Measurements from ENCODE around the gene RNF123.

- no peak for TF ChIP-seq SIN3A (IDR thresholded peaks at IDR 0.05; ENCODE audit: borderline replicate concordance, insufficient read depth, low read length)
- TF ChIP-seq TAF1 (IDR thresholded peaks at IDR 0.05; ENCODE audit: borderline replicate concordance, insufficient read depth, low read length): no peak
- TF ChIP-seq POLR2AphosphoS5 (IDR thresholded peaks at IDR 0.05; ENCODE audit: low read depth, low read length): no peak
These were observed 22.8 kb upstream of the RNF123 start for GRCh38 chr3:49666592-49666991.

Measured in PFSK-1 (cell line).